Hepatocyte (in vitro differentiated cells): ENCODE measurements around the gene TNFAIP1. TPM values are rescaled to one million over a fixed set of nuclear protein-coding genes. Genes with fewer than 3 reads are reported as not detected.

Experiments used
- DNase-seq: peaks from one replicate; pipeline ENCODE4 v3.0.0-alpha.2; 2016; ENCODE audit warnings: low spot score
- H2AFZ ChIP-seq: fragments of 200-600 bp; sonication (generic); 2 replicates; pipeline ENCODE4 v1.6.0; 2016; ENCODE audit warnings: antibody characterized with exemption, mild to moderate bottlenecking
- H3K27ac ChIP-seq: fragments of 200-600 bp; sonication (generic); 2 replicates; pipeline ENCODE4 v1.5.1; 2016; ENCODE audit warnings: mild to moderate bottlenecking
- H3K27me3 ChIP-seq: fragments of 200-600 bp; sonication (generic); 2 replicates; pipeline ENCODE4 v1.6.1; 2016
- H3K36me3 ChIP-seq: fragments of 200-600 bp; sonication (generic); replicated peaks from 2 replicates; pipeline ENCODE4 v1.5.1; 2016; ENCODE audit warnings: low read depth; ENCODE audit not compliant: insufficient read depth
- H3K4me1 ChIP-seq: fragments of 200-600 bp; sonication (generic); 2 replicates; pipeline ENCODE4 v1.5.1; 2016; ENCODE audit warnings: mild to moderate bottlenecking, moderate library complexity; ENCODE audit not compliant: insufficient read depth
- H3K4me2 ChIP-seq: fragments of 200-600 bp; sonication (generic); 2 replicates; pipeline ENCODE4 v1.6.0; 2016
- H3K4me3 ChIP-seq: fragments of 200-600 bp; sonication (generic); 2 replicates; pipeline ENCODE4 v1.5.1; 2016; ENCODE audit warnings: mild to moderate bottlenecking
- H3K79me2 ChIP-seq: fragments of 200-600 bp; sonication (generic); 2 replicates; pipeline ENCODE4 v1.6.0; 2017; ENCODE audit warnings: mild to moderate bottlenecking
- H3K9me2 ChIP-seq: fragments of 200-600 bp; sonication (generic); replicated peaks from 2 replicates; pipeline ENCODE4 v1.6.0; 2017; ENCODE audit warnings: mild to moderate bottlenecking; ENCODE audit not compliant: insufficient read depth
- H3K9me3 ChIP-seq: fragments of 200-600 bp; sonication (generic); 2 replicates; pipeline ENCODE4 v1.5.1; 2016; ENCODE audit warnings: low read depth, mild to moderate bottlenecking
- H4K20me1 ChIP-seq: fragments of 200-600 bp; sonication (generic); 2 replicates; pipeline ENCODE4 v1.6.0; 2016; ENCODE audit warnings: mild to moderate bottlenecking; ENCODE audit not compliant: insufficient read depth, poor library complexity, severe bottlenecking
- EZH2 ChIP-seq: fragments of 200-600 bp; sonication (generic); IDR thresholded peaks from 2 replicates; pipeline ENCODE4 v1.6.1; 2016; ENCODE audit warnings: antibody characterized with exemption, mild to moderate bottlenecking, borderline replicate concordance
- EZH2phosphoT487 ChIP-seq: fragments of 200-600 bp; sonication (generic); IDR thresholded peaks from one replicate; pipeline ENCODE4 v1.6.1; 2018; ENCODE audit warnings: antibody characterized with exemption, mild to moderate bottlenecking, low read depth, moderate library complexity; ENCODE audit not compliant: unreplicated experiment, severe bottlenecking
- WGBS: methylation state at CpG from one replicate; pipeline ENCODE4 v1.1.6; 2016; ENCODE audit warnings: low lambda C conversion rate; ENCODE audit errors: missing lambda C conversion rate; 5-methylcytosine and 5-hydroxymethylcytosine counted together
- polyA plus RNA-seq: library from polyadenylated mRNA; unstranded; fragments of >200 nt; fragmentation: Nextera tagmentation; extraction: Ambion mirVana; gene quantifications from 2 replicates; pipeline ENCODE4 v1.2.1, GENCODE V29; 2016
- total RNA-seq: library from RNA; depleted of rRNA; stranded (reverse); fragments of >200 nt; gene quantifications from 2 replicates; pipeline ENCODE4 v1.2.3, GENCODE V29; 2014
- TF ChIP-seq, protein P1 (sequence below): fragments of 200-600 bp; sonication (generic); IDR thresholded peaks from 2 replicates; pipeline ENCODE4 v1.5.1; 2016; ENCODE audit warnings: antibody characterized with exemption, mild to moderate bottlenecking; ENCODE audit not compliant: poor library complexity

TNFAIP1 gene
- total RNA-seq (25.4 and 37.6 TPM in 2 replicates), polyA plus RNA-seq (36.9 and 39.0 TPM in 2 replicates)

GRCh38 chr17:28335201-28335958, at the start of gene TNFAIP1, which contains the start of gene IFT20:
Gene TNFAIP1, plus strand, starts transcription at chr17:28335761. Its CDS starts 3,761 bp downstream, at chr17:28339522.
Gene IFT20, minus strand, starts transcription at chr17:28335472. Its CDS starts 3,487 bp downstream, at chr17:28331985.
- Histone ChIP-seq H3K36me3 (no peaks in the 10 kb centered on the region), H3K79me2 (peaks cover 67% of the 10 kb centered on the region), H3K27ac (peak within 1 kb of the TSS; percentile 93), H2AFZ (peak within 1 kb of the TSS; percentile 10), H3K27me3 (no peaks in the 10 kb centered on the region), H3K9me3 (no peaks in the 10 kb centered on the region), H4K20me1 (peaks cover 8% of the 10 kb centered on the region), H3K4me3 (peak within 1 kb of the TSS; percentile 60), H3K4me2 (peak within 1 kb of the TSS; percentile 96), H3K9me2 (no peaks in the 10 kb centered on the region), H3K4me1 (peaks cover 20% of the 10 kb centered on the region)
- TF ChIP-seq, protein P1, sequence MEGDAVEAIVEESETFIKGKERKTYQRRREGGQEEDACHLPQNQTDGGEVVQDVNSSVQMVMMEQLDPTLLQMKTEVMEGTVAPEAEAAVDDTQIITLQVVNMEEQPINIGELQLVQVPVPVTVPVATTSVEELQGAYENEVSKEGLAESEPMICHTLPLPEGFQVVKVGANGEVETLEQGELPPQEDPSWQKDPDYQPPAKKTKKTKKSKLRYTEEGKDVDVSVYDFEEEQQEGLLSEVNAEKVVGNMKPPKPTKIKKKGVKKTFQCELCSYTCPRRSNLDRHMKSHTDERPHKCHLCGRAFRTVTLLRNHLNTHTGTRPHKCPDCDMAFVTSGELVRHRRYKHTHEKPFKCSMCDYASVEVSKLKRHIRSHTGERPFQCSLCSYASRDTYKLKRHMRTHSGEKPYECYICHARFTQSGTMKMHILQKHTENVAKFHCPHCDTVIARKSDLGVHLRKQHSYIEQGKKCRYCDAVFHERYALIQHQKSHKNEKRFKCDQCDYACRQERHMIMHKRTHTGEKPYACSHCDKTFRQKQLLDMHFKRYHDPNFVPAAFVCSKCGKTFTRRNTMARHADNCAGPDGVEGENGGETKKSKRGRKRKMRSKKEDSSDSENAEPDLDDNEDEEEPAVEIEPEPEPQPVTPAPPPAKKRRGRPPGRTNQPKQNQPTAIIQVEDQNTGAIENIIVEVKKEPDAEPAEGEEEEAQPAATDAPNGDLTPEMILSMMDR = no peak
- TF ChIP-seq EZH2 (no peak), EZH2phosphoT487 (no peak)
- DNase-seq = peak; percentile 100
- WGBS = under 1% methylated on average over 62 of the region's 62 CpGs

DNA sequence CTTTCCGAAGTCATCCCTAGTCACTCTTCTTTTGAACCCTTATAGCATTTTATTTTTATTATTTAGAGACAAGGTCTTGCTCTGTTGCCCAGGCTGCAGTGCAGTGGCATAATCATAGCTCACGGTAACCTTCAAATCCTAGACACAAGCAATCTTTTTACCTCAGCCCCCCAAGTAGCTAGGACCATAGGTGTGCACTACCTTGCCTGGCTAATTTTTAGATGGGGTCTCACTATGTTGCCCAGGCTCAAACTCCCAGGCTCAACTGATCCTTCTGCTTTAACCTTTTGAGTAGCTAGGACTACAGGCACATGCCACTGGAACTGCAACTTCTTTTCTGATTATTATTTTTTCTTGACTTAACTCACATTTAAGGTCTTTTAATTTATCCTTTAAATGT, 49.6 kb upstream of the TNFAIP1 start:
- DNase-seq = no peak
- Histone ChIP-seq H3K4me2 (no peak overlapping the region), H3K27me3 (no peaks in the 10 kb centered on the region), H4K20me1 (no peaks in the 10 kb centered on the region), H2AFZ (no peak overlapping the region), H3K4me3 (no peak overlapping the region), H3K9me3 (no peaks in the 10 kb centered on the region), H3K4me1 (no peaks in the 10 kb centered on the region), H3K36me3 (no peaks in the 10 kb centered on the region), H3K27ac (no peak overlapping the region), H3K79me2 (no peaks in the 10 kb centered on the region), H3K9me2 (no peaks in the 10 kb centered on the region)
- WGBS = 81% methylated on average over 2 of the region's 2 CpGs
- no peak for TF ChIP-seq EZH2
- TF ChIP-seq EZH2phosphoT487 = no peak
- TF ChIP-seq, protein P1 = no peak

DNA sequence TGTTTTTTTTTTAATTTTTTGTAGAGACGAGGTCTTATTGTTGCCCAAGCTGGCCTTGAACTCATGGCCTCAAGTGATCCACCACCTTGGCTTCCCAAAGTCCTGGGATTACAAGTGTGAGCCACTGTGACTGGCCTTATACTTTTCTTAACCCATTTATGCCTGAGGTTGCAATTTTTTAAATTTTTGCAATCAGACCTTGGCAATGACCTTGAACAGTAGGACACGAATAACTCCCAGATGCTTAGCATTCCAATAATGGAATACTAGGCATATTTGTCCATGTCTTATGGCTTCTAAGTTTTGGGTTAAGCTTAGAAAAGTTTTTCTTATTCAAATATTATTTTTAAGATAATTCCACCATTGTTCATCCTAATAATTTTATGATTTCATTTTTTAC, 44.9 kb upstream of the TNFAIP1 start:
- no peaks in the 10 kb centered on the region for H4K20me1 ChIP-seq
- no peak overlapping the region for H3K27ac ChIP-seq
- no peak overlapping the region for H3K4me2 ChIP-seq
- H3K4me3 ChIP-seq = no peak overlapping the region
- no peaks in the 10 kb centered on the region for H3K9me2 ChIP-seq
- H3K79me2 ChIP-seq = no peaks in the 10 kb centered on the region
- no peaks in the 10 kb centered on the region for H3K4me1 ChIP-seq
- H3K9me3 ChIP-seq = no peaks in the 10 kb centered on the region
- no peak overlapping the region for H2AFZ ChIP-seq
- H3K27me3 ChIP-seq = no peaks in the 10 kb centered on the region
- 60% methylated on average over 2 of the region's 2 CpGs for WGBS
- H3K36me3 ChIP-seq = no peaks in the 10 kb centered on the region
- TF ChIP-seq, protein P1 = no peak
- TF ChIP-seq EZH2phosphoT487 = no peak
- TF ChIP-seq EZH2 = no peak
- DNase-seq = no peak
